Activated CD4-positive, alpha-beta memory T cell treated with anti-CD3 and anti-CD28 coated beads, Interleukin-2, amount 10 ng/mL, durations not matched to agents 7 days and 5 days (primary cell): ENCODE data around the gene PDE4B. TPM values are rescaled to one million over a fixed set of nuclear protein-coding genes. Genes with fewer than 3 reads are reported as not detected.
"Not testable (repeated sequence)": the region's sequence is repeated elsewhere in the genome, so short reads cannot be mapped to it uniquely, and the experiment has no call there.

ENCODE experiments used
- CTCF ChIA-PET: fragments of 350-600 bp; sonication (Branson Sonifier 250); formaldehyde crosslinking; loops from one replicate; lab custom pipeline; 2021; ENCODE audit warnings: antibody characterized with exemption, inconsistent platforms; lab: Charles Lee
- POLR2A ChIA-PET: fragments of 350-600 bp; sonication (Branson Sonifier 250); formaldehyde crosslinking; loops from one replicate; lab custom pipeline; 2021; ENCODE audit warnings: antibody characterized with exemption; lab: Charles Lee
- DNase-seq: peaks from one replicate; pipeline ENCODE4 v3.0.0-alpha.2; 2020
- H3K27ac Mint-ChIP-seq: one replicate; pipeline ENCODE4 v1.8.0; 2021; ENCODE audit warnings: mild to moderate bottlenecking, mixed read lengths
- H3K27me3 Mint-ChIP-seq: one replicate; pipeline ENCODE4 v1.8.0; 2021; ENCODE audit warnings: mixed read lengths
- H3K36me3 Mint-ChIP-seq: one replicate; pipeline ENCODE4 v1.8.0; 2021; ENCODE audit warnings: low read depth, mixed read lengths
- H3K4me1 Mint-ChIP-seq: one replicate; pipeline ENCODE4 v1.8.0; 2021; ENCODE audit warnings: mixed read lengths
- H3K4me3 Mint-ChIP-seq: one replicate; pipeline ENCODE4 v1.8.0; 2021; ENCODE audit warnings: mild to moderate bottlenecking, mixed read lengths
- H3K9me3 Mint-ChIP-seq: one replicate; pipeline ENCODE4 v1.8.0; 2021; ENCODE audit warnings: mixed read lengths
- total RNA-seq, 2 experiments: library from RNA; stranded (reverse); gene quantifications; one replicate each; pipeline ENCODE4 v1.2.3, GENCODE V29; 2021

The PDE4B gene
- total RNA-seq, 2 experiments from 2014 or later, result 46.8 to 48.0 TPM

DNA sequence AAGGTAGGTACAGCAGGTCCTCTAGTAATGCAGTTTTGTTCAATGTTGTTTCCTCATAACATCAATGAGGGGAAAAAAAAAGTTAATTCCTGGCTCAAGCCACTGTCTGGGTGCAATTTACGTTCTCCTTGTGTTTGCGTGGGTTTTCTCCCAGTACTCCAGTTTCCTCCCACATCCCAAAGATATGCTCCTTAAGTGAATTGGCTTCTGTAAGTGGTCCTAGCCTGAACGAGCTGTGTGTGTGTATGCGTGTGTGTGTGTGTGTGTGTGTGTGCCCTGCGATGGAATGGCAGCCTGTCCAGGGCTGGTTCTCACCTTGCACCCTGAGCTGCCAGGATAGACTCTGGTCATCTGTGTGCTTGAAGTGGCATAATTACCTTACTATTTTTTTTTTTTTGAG, 332.0 kb downstream of the PDE4B start:
- Mint-ChIP-seq H3K4me3 (no peak overlapping the region), H3K27ac (no peak overlapping the region), H3K9me3 (peaks cover 2% of the 10 kb centered on the region), H3K4me1 (no peaks in the 10 kb centered on the region), H3K36me3 (no peaks in the 10 kb centered on the region), H3K27me3 (peaks cover 17% of the 10 kb centered on the region)
- no peak for DNase-seq
- ChIA-PET POLR2A (no interaction called here), CTCF (no interaction called here)

- DNase-seq, H3K27ac Mint-ChIP-seq, H3K4me3 Mint-ChIP-seq, H3K4me1 Mint-ChIP-seq, H3K27me3 Mint-ChIP-seq, H3K9me3 Mint-ChIP-seq, H3K36me3 Mint-ChIP-seq, POLR2A ChIA-PET: not testable (repeated sequence)
- CTCF ChIA-PET, result interaction anchor here (1.3 kb wide), 1 partner anchor 316 kb away, joined by 3 read pairs; no protein-coding TSS in a partner anchor
Observed at GRCh38 chr1:66128641-66129040, 335.9 kb downstream of the PDE4B start.

- no peaks in the 10 kb centered on the region for H3K4me1 Mint-ChIP-seq
- ChIA-PET CTCF (no interaction called here), POLR2A (no interaction called here)
- H3K27ac Mint-ChIP-seq, result no peak overlapping the region
- no peak overlapping the region for H3K4me3 Mint-ChIP-seq
- H3K36me3 Mint-ChIP-seq, result no peaks in the 10 kb centered on the region
- no peak for DNase-seq
- peaks cover 2% of the 10 kb centered on the region for H3K9me3 Mint-ChIP-seq
- peaks cover 4% of the 10 kb centered on the region for H3K27me3 Mint-ChIP-seq
Observed at GRCh38 chr1:66132324-66132723, 339.6 kb downstream of the PDE4B start.

GRCh38 chr1:66134004-66134403, 341.3 kb downstream of the PDE4B start:
- Mint-ChIP-seq H3K27me3 (peaks cover 4% of the 10 kb centered on the region), H3K36me3 (no peaks in the 10 kb centered on the region), H3K4me1 (no peaks in the 10 kb centered on the region), H3K4me3 (no peak overlapping the region), H3K9me3 (no peaks in the 10 kb centered on the region), H3K27ac (no peak overlapping the region)
- CTCF ChIA-PET, result no interaction called here
- POLR2A ChIA-PET, result no interaction called here
- DNase-seq, result no peak

DNA sequence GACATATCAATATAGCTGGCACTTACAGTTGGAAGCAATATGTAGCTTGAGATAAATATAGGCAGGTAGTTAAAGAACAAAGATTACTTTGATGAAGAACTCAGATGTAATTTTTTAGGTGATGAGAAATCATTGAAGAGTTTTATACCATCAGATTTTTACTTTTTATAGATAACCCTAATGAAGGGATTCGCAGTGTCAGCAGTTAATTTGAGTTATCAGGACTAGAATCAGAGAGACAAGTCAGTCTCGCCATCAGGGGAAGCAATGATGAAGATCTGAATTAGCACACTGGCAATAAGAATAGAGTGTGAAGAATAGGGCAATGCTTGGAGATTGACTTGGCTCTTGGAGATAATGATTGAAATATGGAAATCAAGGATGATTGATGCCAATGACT, 342.5 kb downstream of the PDE4B start:
- ChIA-PET POLR2A (no interaction called here), CTCF (no interaction called here)
- DNase-seq, result no peak
- peaks cover 4% of the 10 kb centered on the region for H3K27me3 Mint-ChIP-seq
- no peak overlapping the region for H3K4me3 Mint-ChIP-seq
- no peak overlapping the region for H3K27ac Mint-ChIP-seq
- H3K4me1 Mint-ChIP-seq, result no peaks in the 10 kb centered on the region
- H3K36me3 Mint-ChIP-seq, result no peaks in the 10 kb centered on the region
- H3K9me3 Mint-ChIP-seq, result no peaks in the 10 kb centered on the region

DNA sequence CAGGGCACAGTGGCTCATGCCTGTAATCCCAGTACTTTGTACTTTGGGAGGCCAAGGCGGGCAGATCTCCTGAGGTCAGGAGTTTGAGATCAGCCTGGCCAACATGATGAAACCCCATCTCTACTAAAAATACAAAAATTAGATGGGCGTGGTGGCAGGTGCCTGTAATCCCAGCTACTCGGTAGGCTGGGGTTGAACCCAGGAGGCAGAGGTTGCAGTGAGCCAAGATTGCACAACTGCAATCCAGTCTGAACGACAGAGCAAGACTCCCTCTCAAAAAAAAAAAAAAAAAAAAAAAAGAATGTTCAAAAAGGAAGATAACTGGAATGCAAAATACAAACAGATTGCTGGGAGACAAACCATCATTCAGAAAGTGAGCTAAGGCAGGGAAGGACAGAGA, 343.7 kb downstream of the PDE4B start:
- H3K4me3 Mint-ChIP-seq, POLR2A ChIA-PET: not testable (repeated sequence)
- CTCF ChIA-PET, result interaction anchor here (1.2 kb wide), 1 partner anchor 107 kb away, joined by 3 read pairs; no protein-coding TSS in a partner anchor

GRCh38 chr1:66137235-66137634, 344.5 kb downstream of the PDE4B start:
- Mint-ChIP-seq H3K27ac (no peak overlapping the region), H3K36me3 (no peaks in the 10 kb centered on the region), H3K4me1 (no peaks in the 10 kb centered on the region), H3K27me3 (peaks cover 6% of the 10 kb centered on the region), H3K9me3 (no peaks in the 10 kb centered on the region), H3K4me3 (no peak overlapping the region)
- POLR2A ChIA-PET, result no interaction called here
- no peak for DNase-seq
- CTCF ChIA-PET, result interaction anchor here (1.2 kb wide), 1 partner anchor 106 kb away, joined by 3 read pairs; no protein-coding TSS in a partner anchor

More for the DNA sequence above, 343.7 kb downstream of the PDE4B start:
- not testable (repeated sequence) for H3K27me3 Mint-ChIP-seq, H3K9me3 Mint-ChIP-seq, H3K36me3 Mint-ChIP-seq, DNase-seq, H3K4me1 Mint-ChIP-seq, H3K27ac Mint-ChIP-seq

- Mint-ChIP-seq H3K4me3 (no peak overlapping the region), H3K9me3 (no peaks in the 10 kb centered on the region), H3K27me3 (peaks cover 7% of the 10 kb centered on the region), H3K36me3 (no peaks in the 10 kb centered on the region), H3K27ac (no peak overlapping the region), H3K4me1 (no peaks in the 10 kb centered on the region)
- ChIA-PET POLR2A (no interaction called here), CTCF (interaction anchor here (0.7 to 1.0 kb wide), 3 partner anchors 19 to 451 kb away, joined by 3 to 4 read pairs (median 3); no protein-coding TSS in a partner anchor)
- DNase-seq, result no peak
Observed at GRCh38 chr1:66138613-66139012, 345.9 kb downstream of the PDE4B start.

DNA sequence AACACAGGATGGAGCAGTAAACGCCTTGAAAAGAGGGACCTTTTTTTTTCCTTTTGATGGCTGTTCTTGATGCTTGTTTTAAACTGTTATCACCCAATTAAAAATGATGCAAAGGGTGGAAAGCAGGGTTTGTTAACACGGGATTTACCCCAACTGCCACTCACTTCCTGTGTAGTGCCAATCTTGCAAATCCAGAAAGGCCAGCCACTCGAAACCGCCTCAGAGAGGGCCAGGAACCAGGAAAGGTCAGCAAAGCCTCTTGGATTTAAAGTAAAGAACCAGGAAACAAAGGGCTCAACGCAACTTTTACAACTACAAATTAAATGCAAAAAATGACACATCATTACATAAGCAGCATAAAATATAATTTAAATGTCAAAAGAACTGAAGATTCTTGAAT, 347.4 kb downstream of the PDE4B start:
- Mint-ChIP-seq H3K27ac (no peak overlapping the region), H3K9me3 (no peaks in the 10 kb centered on the region), H3K4me1 (no peaks in the 10 kb centered on the region), H3K4me3 (no peak overlapping the region), H3K36me3 (no peaks in the 10 kb centered on the region), H3K27me3 (peaks cover 6% of the 10 kb centered on the region)
- POLR2A ChIA-PET, result no interaction called here
- CTCF ChIA-PET, result no interaction called here
- DNase-seq, result no peak

- ChIA-PET CTCF (no interaction called here), POLR2A (no interaction called here)
- Mint-ChIP-seq H3K9me3 (no peaks in the 10 kb centered on the region), H3K27me3 (peaks cover 6% of the 10 kb centered on the region), H3K27ac (no peak overlapping the region), H3K36me3 (no peaks in the 10 kb centered on the region), H3K4me1 (no peaks in the 10 kb centered on the region), H3K4me3 (no peak overlapping the region)
- no peak for DNase-seq
Observed at GRCh38 chr1:66143651-66144050, 351.0 kb downstream of the PDE4B start.

DNA sequence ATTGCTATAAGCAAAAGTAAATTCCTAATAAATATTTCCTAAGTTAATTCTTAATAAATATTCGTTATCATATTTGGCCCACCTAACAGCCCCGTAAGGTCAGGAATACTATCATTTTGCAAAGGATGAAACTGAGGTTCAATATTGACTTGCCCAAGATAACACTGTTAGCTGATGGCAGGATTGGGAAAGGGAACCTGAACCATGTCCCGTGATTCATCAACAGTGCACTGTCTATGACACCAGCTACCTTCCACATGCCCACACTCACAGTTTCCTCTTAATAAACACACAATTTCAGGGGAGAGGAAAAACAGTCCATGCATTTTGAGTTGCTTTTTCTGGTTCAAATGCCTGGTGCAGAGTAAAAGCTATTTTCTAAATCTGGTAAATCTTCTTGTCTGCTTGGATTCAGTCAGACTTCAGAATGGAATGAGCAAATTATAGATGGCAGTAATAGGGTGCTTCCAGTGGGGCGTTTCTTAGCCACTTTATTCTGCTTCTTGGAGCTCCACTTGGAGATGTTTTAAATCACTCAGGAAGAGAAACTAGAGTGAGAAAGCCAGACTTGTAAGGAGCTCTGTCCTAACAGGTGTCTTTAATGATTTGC, 354.6 kb downstream of the PDE4B start:
- H3K4me3 Mint-ChIP-seq, result no peak overlapping the region
- no peaks in the 10 kb centered on the region for H3K4me1 Mint-ChIP-seq
- no peaks in the 10 kb centered on the region for H3K36me3 Mint-ChIP-seq
- peaks cover 17% of the 10 kb centered on the region for H3K27me3 Mint-ChIP-seq
- ChIA-PET POLR2A (no interaction called here), CTCF (interaction anchor here (1.3 kb wide), 1 partner anchor 95 kb away, joined by 3 read pairs; no protein-coding TSS in a partner anchor)
- no peak overlapping the region for H3K27ac Mint-ChIP-seq
- H3K9me3 Mint-ChIP-seq, result no peaks in the 10 kb centered on the region
- no peak for DNase-seq

GRCh38 chr1:66152034-66152433, 359.3 kb downstream of the PDE4B start:
- no peak for DNase-seq
- POLR2A ChIA-PET, result no interaction called here
- H3K4me1 Mint-ChIP-seq, result no peaks in the 10 kb centered on the region
- no peak overlapping the region for H3K4me3 Mint-ChIP-seq
- no peak overlapping the region for H3K27ac Mint-ChIP-seq
- no peaks in the 10 kb centered on the region for H3K9me3 Mint-ChIP-seq
- H3K27me3 Mint-ChIP-seq, result peaks cover 31% of the 10 kb centered on the region
- H3K36me3 Mint-ChIP-seq, result no peaks in the 10 kb centered on the region
- CTCF ChIA-PET, result no interaction called here

DNA sequence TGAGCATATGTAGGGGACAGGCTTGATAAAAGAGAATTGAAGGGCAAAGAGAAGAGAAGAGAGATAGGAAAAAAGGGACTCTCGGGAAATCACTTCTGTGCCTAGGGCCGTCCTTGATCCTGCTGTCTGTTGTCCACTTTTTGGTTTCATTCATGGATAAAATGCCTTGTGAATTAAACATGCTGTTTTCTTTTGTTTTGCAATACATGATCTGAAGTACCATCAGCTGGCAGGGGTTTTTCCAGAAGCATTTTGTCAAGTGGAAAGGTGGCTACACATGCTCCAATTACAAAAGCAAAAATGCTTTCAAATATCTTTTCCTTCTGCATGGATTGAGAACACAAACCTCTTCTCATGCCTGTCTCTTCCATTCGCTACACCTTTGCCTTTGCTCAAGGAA, 361.7 kb downstream of the PDE4B start:
- Mint-ChIP-seq H3K36me3 (no peaks in the 10 kb centered on the region), H3K27ac (no peak overlapping the region), H3K27me3 (peaks cover 39% of the 10 kb centered on the region), H3K9me3 (no peaks in the 10 kb centered on the region), H3K4me1 (no peaks in the 10 kb centered on the region), H3K4me3 (no peak overlapping the region)
- ChIA-PET CTCF (no interaction called here), POLR2A (no interaction called here)
- no peak for DNase-seq

DNA sequence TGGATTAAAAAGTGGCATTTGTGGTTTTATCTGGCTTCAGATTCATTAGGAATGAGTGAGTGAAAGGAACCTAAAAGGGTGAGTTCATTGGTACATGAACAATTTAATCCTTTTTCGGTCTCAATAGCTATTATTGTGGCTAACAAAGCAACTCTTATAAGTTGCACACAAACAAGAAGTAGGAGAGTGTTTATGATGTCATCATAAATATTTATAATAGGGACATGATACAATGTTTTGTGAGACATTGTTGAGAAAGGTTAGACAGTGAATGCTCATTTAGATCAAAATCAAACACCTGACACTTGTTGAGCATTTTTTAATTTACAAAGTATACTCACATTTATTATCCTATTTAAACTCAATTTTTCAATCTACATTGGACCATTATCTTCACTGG, 363.4 kb downstream of the PDE4B start:
- DNase-seq, result no peak
- Mint-ChIP-seq H3K4me3 (no peak overlapping the region), H3K9me3 (no peaks in the 10 kb centered on the region), H3K4me1 (no peaks in the 10 kb centered on the region), H3K36me3 (no peaks in the 10 kb centered on the region), H3K27ac (no peak overlapping the region), H3K27me3 (peaks cover 43% of the 10 kb centered on the region)
- ChIA-PET CTCF (interaction anchor here (0.6 kb wide), 2 partner anchors 15 to 54 kb away, joined by 3 read pairs; no protein-coding TSS in a partner anchor), POLR2A (no interaction called here)
